Uterus (tissue), 4 donors: ENCODE measurements around the gene CDC42EP5. TPM values are rescaled to one million over a fixed set of nuclear protein-coding genes. Genes with fewer than 3 reads are reported as not detected.

ENCODE experiments used
- DNase-seq, 2 donors: peaks; one replicate each; pipeline ENCODE4 v3.0.0-alpha.2; 2019 to 2020
- H3K27ac ChIP-seq, 2 donors: fragments of 200-600 bp; sonication (generic); 1 replicate in 1 of 2; 2 replicates in 1 of 2; pipeline ENCODE4 v1.5.1; 2016 to 2018
- H3K27me3 ChIP-seq, 2 donors: fragments of 200-600 bp; sonication (generic); one replicate each; pipeline ENCODE4 v1.5.1; 2018 to 2019; ENCODE audit warnings: control low read depth in 1 of 2
- H3K36me3 ChIP-seq, 2 donors: fragments of 200-600 bp; sonication (generic); one replicate each; pipeline ENCODE4 v1.5.1; 2019; ENCODE audit warnings: control low read depth in 1 of 2
- H3K4me1 ChIP-seq, 2 donors: fragments of 200-600 bp; sonication (generic); one replicate each; pipeline ENCODE4 v1.5.1; 2018 to 2019; ENCODE audit warnings: control low read depth in 1 of 2
- H3K4me3 ChIP-seq, 2 donors: fragments of 200-600 bp; sonication (generic); 1 replicate in 1 of 2; 2 replicates in 1 of 2; pipeline ENCODE4 v1.5.1; 2018 to 2019; ENCODE audit warnings: mild to moderate bottlenecking in 1 of 2
- H3K9me3 ChIP-seq, 2 donors: fragments of 200-600 bp; sonication (generic); one replicate each; pipeline ENCODE4 v1.5.1; 2019; ENCODE audit warnings: control low read depth in 1 of 2
- POLR2A ChIP-seq, 2 donors: fragments of 450-650 bp; IDR thresholded peaks; one replicate each; pipeline ENCODE4 v1.6.1; 2016; ENCODE audit warnings: antibody characterized with exemption in 2 of 2, mild to moderate bottlenecking in 1 of 2, moderate library complexity in 1 of 2
- intact Hi-C: fragments of 100-400 bp; cut with DNase I; formaldehyde crosslinking; loops from one replicate; pipeline ENCODE4 v1.15.1; 2023; ENCODE audit warnings: low total_unique reads
- total RNA-seq, 4 donors: library from RNA; depleted of rRNA in 3 of 4; stranded (reverse); fragments of >200 nt in 3 of 4; gene quantifications; one replicate each; pipeline versions ENCODE4 v1.1.0 to v1.2.4, GENCODE V29; 2014 to 2023
- TF ChIP-seq, protein P1 (sequence below), 4 experiments: fragments of 200-600 bp in 2 of 4; fragments of 450-650 bp in 2 of 4; sonication (generic) in 2 of 4; IDR thresholded peaks; one replicate each; pipeline ENCODE4 v1.5.1; 2016 to 2019; ENCODE audit warnings: antibody characterized with exemption in 4 of 4, mild to moderate bottlenecking in 2 of 4, moderate library complexity in 1 of 4
- donor health status: DM: yes; HTN: yes; CAD: no.

The CDC42EP5 gene
- total RNA-seq, 4 donors from 2014 or later: 1.8 to 39.8 (median 16.1) TPM

DNA sequence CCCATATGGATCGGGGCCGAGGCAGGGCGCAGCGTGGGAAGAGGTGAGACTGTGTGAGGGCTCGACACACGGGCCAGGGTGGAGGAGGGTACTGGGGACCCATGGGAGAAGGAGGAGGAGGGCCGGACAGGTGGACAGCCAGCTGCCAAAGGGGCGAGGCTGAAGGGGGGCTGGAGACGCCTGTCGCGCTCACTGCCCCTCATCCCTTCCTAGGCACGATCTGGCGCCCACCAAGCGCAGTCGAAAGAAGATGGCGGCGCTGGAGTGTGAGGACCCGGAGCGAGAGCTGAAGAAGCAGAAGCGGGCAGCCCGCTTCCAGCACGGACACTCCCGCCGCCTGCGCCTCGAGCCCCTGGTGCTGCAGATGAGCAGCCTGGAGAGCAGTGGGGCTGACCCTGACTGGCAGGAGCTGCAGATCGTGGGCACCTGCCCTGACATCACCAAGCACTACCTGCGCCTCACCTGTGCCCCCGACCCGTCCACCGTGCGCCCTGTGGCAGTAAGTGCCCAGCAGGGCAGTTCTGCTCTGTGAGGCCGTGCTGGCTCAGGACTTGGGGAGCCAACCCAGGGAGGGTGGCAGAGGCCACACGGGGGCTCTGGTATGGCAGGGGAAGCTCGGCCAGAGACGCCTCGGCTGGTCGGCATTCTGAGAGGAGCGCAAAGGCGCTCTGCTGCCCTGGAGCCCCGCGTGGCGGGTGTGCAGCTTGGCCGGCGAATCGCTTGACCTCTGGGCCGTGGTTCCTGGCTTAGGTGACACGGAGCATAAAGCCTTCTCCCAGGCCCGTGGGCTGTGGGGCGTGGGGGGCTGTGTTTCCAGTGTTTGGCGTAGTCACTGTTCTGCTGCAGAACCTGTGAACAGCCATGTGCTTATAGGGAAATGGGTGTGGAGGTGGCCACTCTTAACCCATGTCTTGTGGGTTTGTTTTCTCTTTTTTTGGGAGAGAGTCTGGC is 16.4 kb downstream of the CDC42EP5 start:
- Histone ChIP-seq H3K4me1 (no peaks in the 10 kb centered on the region), H3K27me3 (no peaks in the 10 kb centered on the region), H3K9me3 (no peaks in the 10 kb centered on the region), H3K27ac (no peak overlapping the region), H3K4me3 (no peak overlapping the region), H3K36me3 (no peaks in the 10 kb centered on the region)
- intact Hi-C loops: no loop called here
- DNase-seq: no peak
- no peak for TF ChIP-seq POLR2A (IDR thresholded peaks at IDR 0.05)
- TF ChIP-seq, protein P1, sequence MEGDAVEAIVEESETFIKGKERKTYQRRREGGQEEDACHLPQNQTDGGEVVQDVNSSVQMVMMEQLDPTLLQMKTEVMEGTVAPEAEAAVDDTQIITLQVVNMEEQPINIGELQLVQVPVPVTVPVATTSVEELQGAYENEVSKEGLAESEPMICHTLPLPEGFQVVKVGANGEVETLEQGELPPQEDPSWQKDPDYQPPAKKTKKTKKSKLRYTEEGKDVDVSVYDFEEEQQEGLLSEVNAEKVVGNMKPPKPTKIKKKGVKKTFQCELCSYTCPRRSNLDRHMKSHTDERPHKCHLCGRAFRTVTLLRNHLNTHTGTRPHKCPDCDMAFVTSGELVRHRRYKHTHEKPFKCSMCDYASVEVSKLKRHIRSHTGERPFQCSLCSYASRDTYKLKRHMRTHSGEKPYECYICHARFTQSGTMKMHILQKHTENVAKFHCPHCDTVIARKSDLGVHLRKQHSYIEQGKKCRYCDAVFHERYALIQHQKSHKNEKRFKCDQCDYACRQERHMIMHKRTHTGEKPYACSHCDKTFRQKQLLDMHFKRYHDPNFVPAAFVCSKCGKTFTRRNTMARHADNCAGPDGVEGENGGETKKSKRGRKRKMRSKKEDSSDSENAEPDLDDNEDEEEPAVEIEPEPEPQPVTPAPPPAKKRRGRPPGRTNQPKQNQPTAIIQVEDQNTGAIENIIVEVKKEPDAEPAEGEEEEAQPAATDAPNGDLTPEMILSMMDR (IDR thresholded peaks at IDR 0.05): no peak

DNA sequence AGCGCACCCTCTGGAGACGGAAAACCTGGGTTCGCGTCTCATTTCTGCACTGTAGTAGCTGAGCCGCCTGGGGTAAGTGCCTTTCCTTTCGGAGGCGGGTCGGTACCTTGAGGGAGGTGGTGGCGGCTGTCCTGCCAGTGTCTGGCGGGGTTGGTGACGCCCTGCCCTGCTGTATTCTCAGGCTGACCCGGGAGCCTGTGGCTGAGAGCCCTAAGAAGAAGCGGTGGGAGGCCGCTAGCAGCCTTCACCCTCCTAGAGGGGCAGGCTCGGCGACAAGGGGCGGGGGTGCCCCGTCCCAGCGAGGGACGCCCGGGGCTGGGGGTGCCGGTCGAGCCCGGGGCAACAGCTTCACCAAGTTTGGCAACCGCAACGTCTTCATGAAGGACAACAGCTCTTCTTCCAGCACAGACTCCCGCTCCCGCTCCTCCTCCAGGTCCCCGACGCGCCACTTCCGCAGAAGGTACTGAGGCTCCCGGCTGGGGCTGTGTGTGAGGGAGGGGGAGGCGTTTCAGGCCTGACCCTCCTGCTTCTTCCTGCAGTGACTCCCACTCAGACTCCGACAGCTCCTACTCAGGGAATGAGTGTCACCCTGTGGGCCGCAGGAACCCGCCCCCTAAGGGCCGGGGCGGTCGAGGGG is 17.2 kb downstream of the CDC42EP5 start:
- intact Hi-C loops: no loop called here
- H3K27ac ChIP-seq: no peak overlapping the region
- no peaks in the 10 kb centered on the region for H3K36me3 ChIP-seq
- H3K4me3 ChIP-seq: no peak overlapping the region
- no peaks in the 10 kb centered on the region for H3K9me3 ChIP-seq
- peaks cover 4 to 7% of the 10 kb centered on the region in 2 donors for H3K4me1 ChIP-seq
- DNase-seq: no peak
- no peaks in the 10 kb centered on the region for H3K27me3 ChIP-seq
- no peak for TF ChIP-seq POLR2A (IDR thresholded peaks at IDR 0.05)
- TF ChIP-seq, protein P1 (IDR thresholded peaks at IDR 0.05): no peak

GRCh38 chr19:54454781-54455675 is 18.1 kb downstream of the CDC42EP5 start:
- H3K9me3 ChIP-seq: no peaks in the 10 kb centered on the region
- H3K4me3 ChIP-seq: no peak overlapping the region
- H3K27me3 ChIP-seq: no peaks in the 10 kb centered on the region
- no peak overlapping the region for H3K27ac ChIP-seq
- H3K36me3 ChIP-seq: no peaks in the 10 kb centered on the region
- intact Hi-C loops: no loop called here
- no peak for DNase-seq
- peaks cover 11 to 13% of the 10 kb centered on the region in 2 donors for H3K4me1 ChIP-seq
- no peak for TF ChIP-seq POLR2A (IDR thresholded peaks at IDR 0.05)
- TF ChIP-seq, protein P1 (IDR thresholded peaks at IDR 0.05): no peak

- H3K4me1 ChIP-seq: peaks cover 11 to 15% of the 10 kb centered on the region in 2 donors
- no peaks in the 10 kb centered on the region for H3K36me3 ChIP-seq
- H3K27me3 ChIP-seq: no peaks in the 10 kb centered on the region
- TF ChIP-seq, protein P1 (IDR thresholded peaks at IDR 0.05): no peak
- no peak for TF ChIP-seq POLR2A (IDR thresholded peaks at IDR 0.05)
- H3K4me3 ChIP-seq: no peak overlapping the region
- no peak overlapping the region for H3K27ac ChIP-seq
- H3K9me3 ChIP-seq: no peaks in the 10 kb centered on the region
- intact Hi-C loops: no loop called here
- DNase-seq: no peak
Observed at GRCh38 chr19:54453921-54454780, 18.9 kb downstream of the CDC42EP5 start.
